ENCODE measurements around the gene SCYGR2. TPM values are rescaled to one million over a fixed set of nuclear protein-coding genes. Genes with fewer than 3 reads are reported as not detected.

SCYGR2 gene
- total RNA-seq, 1 donor from 2014 or later, result not detected

GRCh38 chr2:227582369-227582768 lies 16.3 kb upstream of the SCYGR2 start:
- peaks cover 11% of the 10 kb centered on the region for H3K9me3 Mint-ChIP-seq
- H3K27me3 Mint-ChIP-seq (ENCODE audit: low read depth), result peaks cover 3% of the 10 kb centered on the region
- H3K4me1 Mint-ChIP-seq, result no peaks in the 10 kb centered on the region

DNA sequence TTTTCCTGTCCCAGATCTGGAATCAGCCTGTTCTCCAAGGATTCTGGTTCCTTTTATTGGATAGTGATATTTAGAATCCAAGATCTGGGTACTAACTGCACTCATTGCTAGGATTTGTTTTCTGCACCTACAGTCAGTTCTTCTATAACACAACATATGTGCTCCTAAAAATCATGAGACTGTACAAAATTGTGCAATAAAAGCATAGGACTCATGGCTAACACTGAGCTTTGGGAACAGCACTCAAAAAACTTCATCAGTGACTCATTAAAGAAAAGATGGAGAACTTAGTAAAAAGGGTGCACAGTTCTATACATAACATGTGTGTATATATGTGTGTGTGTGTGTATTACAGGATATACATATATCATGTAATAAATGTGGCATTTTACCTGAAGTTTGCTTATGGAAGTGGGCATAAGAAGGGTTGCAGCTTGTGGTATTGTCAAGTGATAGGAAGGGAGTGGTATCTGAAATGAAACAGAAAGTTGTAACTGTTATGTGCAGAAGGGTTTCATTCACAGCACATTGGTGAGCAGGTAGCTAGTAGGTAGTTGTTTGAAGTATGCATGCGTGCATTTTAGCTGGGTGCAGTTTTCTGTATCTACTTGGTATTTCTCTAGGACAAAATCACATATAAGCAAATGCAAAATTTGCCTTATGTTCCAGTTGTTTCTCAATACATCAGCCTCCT lies 5.9 kb upstream of the SCYGR2 start:
- H3K9me3 Mint-ChIP-seq, result peaks cover 15% of the 10 kb centered on the region
- no peak for DNase-seq (ENCODE audit: low spot score in 2 of 2, unreplicated experiment in 2 of 2)
- H3K4me1 Mint-ChIP-seq, result no peaks in the 10 kb centered on the region
- no peak overlapping the region for H3K4me3 Mint-ChIP-seq
- TF ChIP-seq, protein P1, sequence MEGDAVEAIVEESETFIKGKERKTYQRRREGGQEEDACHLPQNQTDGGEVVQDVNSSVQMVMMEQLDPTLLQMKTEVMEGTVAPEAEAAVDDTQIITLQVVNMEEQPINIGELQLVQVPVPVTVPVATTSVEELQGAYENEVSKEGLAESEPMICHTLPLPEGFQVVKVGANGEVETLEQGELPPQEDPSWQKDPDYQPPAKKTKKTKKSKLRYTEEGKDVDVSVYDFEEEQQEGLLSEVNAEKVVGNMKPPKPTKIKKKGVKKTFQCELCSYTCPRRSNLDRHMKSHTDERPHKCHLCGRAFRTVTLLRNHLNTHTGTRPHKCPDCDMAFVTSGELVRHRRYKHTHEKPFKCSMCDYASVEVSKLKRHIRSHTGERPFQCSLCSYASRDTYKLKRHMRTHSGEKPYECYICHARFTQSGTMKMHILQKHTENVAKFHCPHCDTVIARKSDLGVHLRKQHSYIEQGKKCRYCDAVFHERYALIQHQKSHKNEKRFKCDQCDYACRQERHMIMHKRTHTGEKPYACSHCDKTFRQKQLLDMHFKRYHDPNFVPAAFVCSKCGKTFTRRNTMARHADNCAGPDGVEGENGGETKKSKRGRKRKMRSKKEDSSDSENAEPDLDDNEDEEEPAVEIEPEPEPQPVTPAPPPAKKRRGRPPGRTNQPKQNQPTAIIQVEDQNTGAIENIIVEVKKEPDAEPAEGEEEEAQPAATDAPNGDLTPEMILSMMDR (IDR thresholded peaks at IDR 0.05; ENCODE audit: unreplicated experiment), result no peak
- no peaks in the 10 kb centered on the region for H3K36me3 Mint-ChIP-seq
- H3K27me3 Mint-ChIP-seq (ENCODE audit: low read depth), result no peaks in the 10 kb centered on the region
- H3K27ac Mint-ChIP-seq, result no peak overlapping the region

More at GRCh38 chr2:227582369-227582768, 16.3 kb upstream of the SCYGR2 start:
- TF ChIP-seq, protein P1 (IDR thresholded peaks at IDR 0.05; ENCODE audit: unreplicated experiment), result no peak
- peaks cover 3% of the 10 kb centered on the region for H3K36me3 Mint-ChIP-seq
- H3K27ac Mint-ChIP-seq, result no peak overlapping the region
- no peak overlapping the region for H3K4me3 Mint-ChIP-seq
- no peak for DNase-seq (ENCODE audit: low spot score in 2 of 2, unreplicated experiment in 2 of 2)

DNA sequence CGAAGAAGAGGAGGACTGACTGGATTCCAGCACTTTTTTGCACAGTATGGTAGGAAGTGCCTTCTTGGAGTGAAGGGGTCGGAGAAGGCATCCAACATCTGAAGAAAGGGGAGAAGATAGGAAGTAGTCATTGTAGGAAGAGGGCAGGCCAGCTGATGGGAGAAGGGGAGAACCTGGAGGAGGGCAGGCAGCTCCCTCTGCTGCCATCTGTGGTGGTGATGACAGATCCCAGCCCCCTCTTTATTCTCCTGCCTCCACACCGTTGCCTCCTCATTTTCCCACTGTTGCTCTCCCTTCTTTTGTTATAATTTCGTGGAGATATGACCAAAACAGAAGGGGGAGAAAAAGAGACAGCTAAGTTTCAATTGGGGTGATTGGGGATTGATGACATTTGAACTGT lies 2.9 kb upstream of the SCYGR2 start:
- no peaks in the 10 kb centered on the region for H3K9me3 Mint-ChIP-seq
- H3K27ac Mint-ChIP-seq, result no peak overlapping the region
- no peak for DNase-seq (ENCODE audit: low spot score in 2 of 2, unreplicated experiment in 2 of 2)
- H3K36me3 Mint-ChIP-seq, result no peaks in the 10 kb centered on the region
- H3K4me1 Mint-ChIP-seq, result peaks cover 3% of the 10 kb centered on the region
- H3K27me3 Mint-ChIP-seq (ENCODE audit: low read depth), result no peaks in the 10 kb centered on the region
- TF ChIP-seq, protein P1 (IDR thresholded peaks at IDR 0.05; ENCODE audit: unreplicated experiment), result no peak
- H3K4me3 Mint-ChIP-seq, result no peak overlapping the region

GRCh38 chr2:227597036-227597435 lies 1.7 kb upstream of the SCYGR2 start:
- no peak for DNase-seq (ENCODE audit: low spot score in 2 of 2, unreplicated experiment in 2 of 2)
- TF ChIP-seq, protein P1 (IDR thresholded peaks at IDR 0.05; ENCODE audit: unreplicated experiment), result no peak
- peak overlapping the region; percentile 9 for H3K27ac Mint-ChIP-seq
- H3K9me3 Mint-ChIP-seq, result no peaks in the 10 kb centered on the region
- H3K4me1 Mint-ChIP-seq, result peaks cover 3% of the 10 kb centered on the region
- no peaks in the 10 kb centered on the region for H3K36me3 Mint-ChIP-seq
- H3K4me3 Mint-ChIP-seq, result no peak overlapping the region
- no peaks in the 10 kb centered on the region for H3K27me3 Mint-ChIP-seq (ENCODE audit: low read depth)

DNA sequence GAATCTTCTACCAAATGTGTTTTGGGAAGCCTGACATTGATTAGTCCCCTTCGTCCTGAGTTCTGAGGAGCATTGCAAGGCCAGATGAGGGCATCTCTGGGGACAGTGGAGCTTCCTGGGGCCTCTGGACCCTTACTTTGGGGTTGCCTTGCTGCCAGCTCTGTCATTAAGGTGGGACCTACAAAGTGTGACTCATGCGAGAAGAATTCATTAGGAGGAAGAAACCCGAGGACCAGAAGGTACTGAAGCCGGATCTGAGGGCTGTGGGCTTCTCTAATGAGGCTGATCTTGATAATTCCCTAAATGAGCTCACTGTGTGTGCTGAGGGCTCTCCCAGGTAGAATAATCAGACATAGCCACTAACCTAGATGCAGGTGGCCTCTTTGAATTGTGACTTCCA lies 695 bp upstream of the SCYGR2 start:
- TF ChIP-seq, protein P1 (IDR thresholded peaks at IDR 0.05; ENCODE audit: unreplicated experiment), result no peak
- Mint-ChIP-seq H3K27me3 (ENCODE audit: low read depth) (no peaks in the 10 kb centered on the region), H3K9me3 (no peaks in the 10 kb centered on the region), H3K4me1 (peaks cover 3% of the 10 kb centered on the region), H3K4me3 (no peak overlapping the region), H3K27ac (no peak overlapping the region), H3K36me3 (no peaks in the 10 kb centered on the region)
- no peak for DNase-seq (ENCODE audit: low spot score in 2 of 2, unreplicated experiment in 2 of 2)

All from mesothelial cell of epicardium (in vitro differentiated cells).